WTC11 (cell line): ENCODE data around the gene ZCCHC4.

Source experiments
- ZNF396 ChIP-seq: fragments of 250-450 bp; sonication (Bioruptor Pico); IDR thresholded peaks from 2 replicates; pipeline ENCODE4 v1.8.0; 2021; ENCODE audit warnings: mild to moderate bottlenecking, moderate library complexity, borderline replicate concordance
- TF ChIP-seq, protein P1 (sequence below): fragments of 200-600 bp; IDR thresholded peaks from 2 replicates; pipeline ENCODE4 v1.8.0; 2022; ENCODE audit warnings: antibody characterized with exemption

- no peak for TF ChIP-seq ZNF396
- TF ChIP-seq, protein P1, sequence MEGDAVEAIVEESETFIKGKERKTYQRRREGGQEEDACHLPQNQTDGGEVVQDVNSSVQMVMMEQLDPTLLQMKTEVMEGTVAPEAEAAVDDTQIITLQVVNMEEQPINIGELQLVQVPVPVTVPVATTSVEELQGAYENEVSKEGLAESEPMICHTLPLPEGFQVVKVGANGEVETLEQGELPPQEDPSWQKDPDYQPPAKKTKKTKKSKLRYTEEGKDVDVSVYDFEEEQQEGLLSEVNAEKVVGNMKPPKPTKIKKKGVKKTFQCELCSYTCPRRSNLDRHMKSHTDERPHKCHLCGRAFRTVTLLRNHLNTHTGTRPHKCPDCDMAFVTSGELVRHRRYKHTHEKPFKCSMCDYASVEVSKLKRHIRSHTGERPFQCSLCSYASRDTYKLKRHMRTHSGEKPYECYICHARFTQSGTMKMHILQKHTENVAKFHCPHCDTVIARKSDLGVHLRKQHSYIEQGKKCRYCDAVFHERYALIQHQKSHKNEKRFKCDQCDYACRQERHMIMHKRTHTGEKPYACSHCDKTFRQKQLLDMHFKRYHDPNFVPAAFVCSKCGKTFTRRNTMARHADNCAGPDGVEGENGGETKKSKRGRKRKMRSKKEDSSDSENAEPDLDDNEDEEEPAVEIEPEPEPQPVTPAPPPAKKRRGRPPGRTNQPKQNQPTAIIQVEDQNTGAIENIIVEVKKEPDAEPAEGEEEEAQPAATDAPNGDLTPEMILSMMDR: no peak
Measured at GRCh38 chr4:25358515-25359275, 46.1 kb downstream of the ZCCHC4 start.
